SK-N-SH (cell line): ENCODE measurements around the gene VASN. TPM values are rescaled to one million over a fixed set of nuclear protein-coding genes. Genes with fewer than 3 reads are reported as not detected.
A peak's percentile ranks its signal among the peaks of the same experiment; 100 is the strongest.

Source experiments
- CTCF ChIA-PET: fragments of 300-600, 350-600 bp; formaldehyde crosslinking; extraction: SDS; loops from one replicate; lab custom pipeline; 2021; lab: Yijun Ruan, JAX
- POLR2A ChIA-PET: fragments of 350-600 bp; sonication (Branson Sonifier 250); formaldehyde crosslinking; extraction: SDS; loops from one replicate; lab custom pipeline; 2020; ENCODE audit warnings: antibody characterized with exemption, inconsistent platforms; lab: Yijun Ruan, JAX
- DNase-seq: peaks from one replicate; pipeline ENCODE4 v3.0.0; 2012
- H2AFZ ChIP-seq: fragments of 200-600 bp; sonication (generic); 2 replicates; pipeline ENCODE4 v1.8.1; 2016; ENCODE audit warnings: antibody characterized with exemption, mild to moderate bottlenecking, low read depth
- H3F3A ChIP-seq: fragments of 200-600 bp; sonication (generic); replicated peaks from 2 replicates; pipeline ENCODE3; 2016; ENCODE audit warnings: antibody characterized with exemption, mild to moderate bottlenecking; ENCODE audit not compliant: insufficient read depth
- H3K27ac ChIP-seq, 2 experiments: fragments of 200-500 bp in 1 of 2; fragments of 200-600 bp in 1 of 2; sonication (Bioruptor generic) in 1 of 2; sonication (generic), shearing (Covaris generic) in 1 of 2; 2 replicates each; pipeline versions ENCODE4 v1.5.1 to v1.6.1; 2014 to 2016; ENCODE audit warnings: low read depth in 2 of 2, inconsistent platforms in 1 of 2, low read length in 1 of 2, mild to moderate bottlenecking in 1 of 2, mixed read lengths in 1 of 2
- H3K27me3 ChIP-seq: fragments of 200-600 bp; sonication (generic), shearing (Covaris generic); 2 replicates; pipeline ENCODE4 v1.6.1; 2016; ENCODE audit warnings: mixed run types; ENCODE audit not compliant: insufficient read depth
- H3K36me3 ChIP-seq, 2 experiments: fragments of 200-500 bp in 1 of 2; fragments of 200-600 bp in 1 of 2; sonication (Bioruptor generic) in 1 of 2; sonication (generic) in 1 of 2; replicated peaks in 1 of 2; 2 replicates each; pipeline versions ENCODE3 to v1.5.1; 2014 to 2016; ENCODE audit warnings: low read length in 1 of 2, mild to moderate bottlenecking in 1 of 2; ENCODE audit not compliant: insufficient read depth in 2 of 2, control insufficient read depth in 1 of 2
- H3K4me1 ChIP-seq, 2 experiments: fragments of 200-500 bp in 1 of 2; fragments of 200-600 bp in 1 of 2; sonication (Bioruptor generic) in 1 of 2; sonication (generic), shearing (Covaris generic) in 1 of 2; 2 replicates each; pipeline versions ENCODE4 v1.5.1 to v1.6.1; 2014 to 2016; ENCODE audit warnings: low read depth in 1 of 2, low read length in 1 of 2, mixed run types in 1 of 2; ENCODE audit not compliant: insufficient read depth in 2 of 2, control insufficient read depth in 1 of 2
- H3K4me2 ChIP-seq: fragments of 200-600 bp; sonication (generic), shearing (Covaris generic); 2 replicates; pipeline ENCODE4 v1.6.1; 2017; ENCODE audit warnings: mixed run types
- H3K4me3 ChIP-seq, 2 experiments: fragments of 200-500 bp in 1 of 2; fragments of 200-600 bp in 1 of 2; sonication (Bioruptor generic) in 1 of 2; sonication (generic), shearing (Covaris generic) in 1 of 2; 2 replicates each; pipeline versions ENCODE4 v1.5.1 to v1.8.1; 2014 to 2016; ENCODE audit warnings: low read depth in 2 of 2, inconsistent platforms in 1 of 2, low read length in 1 of 2, mild to moderate bottlenecking in 1 of 2, mixed read lengths in 1 of 2, moderate library complexity in 1 of 2
- H3K79me2 ChIP-seq: fragments of 200-600 bp; sonication (generic); 2 replicates; pipeline ENCODE4 v1.8.1; 2017; ENCODE audit warnings: mild to moderate bottlenecking; ENCODE audit not compliant: insufficient read depth
- H3K9ac ChIP-seq: fragments of 200-600 bp; sonication (generic); 2 replicates; pipeline ENCODE4 v1.6.1; 2017; ENCODE audit warnings: mixed run types
- H3K9me2 ChIP-seq: fragments of 200-600 bp; sonication (generic); 2 replicates; pipeline ENCODE4 v1.6.1; 2017; ENCODE audit warnings: mixed run types
- H3K9me3 ChIP-seq: fragments of 200-600 bp; sonication (generic); 2 replicates; pipeline ENCODE4 v1.6.1; 2017; ENCODE audit warnings: mixed run types, mild to moderate bottlenecking, moderate library complexity
- H4K20me1 ChIP-seq: fragments of 200-600 bp; sonication (generic); 2 replicates; pipeline ENCODE4 v1.6.1; 2017; ENCODE audit warnings: mild to moderate bottlenecking, mixed run types; ENCODE audit not compliant: insufficient read depth
- ELF1 ChIP-seq: IDR thresholded peaks from 2 replicates; pipeline ENCODE4 v1.4.0; 2012
- EP300 ChIP-seq, 2 experiments: IDR thresholded peaks; 2 replicates each; pipeline versions ENCODE4 v1.4.0 to v1.6.1; 2012; ENCODE audit warnings: borderline replicate concordance in 1 of 2, low read depth in 1 of 2, low read length in 1 of 2
- EZH2phosphoT487 ChIP-seq: fragments of 200-600 bp; sonication (generic); IDR thresholded peaks from 2 replicates; pipeline ENCODE4 v1.6.1; 2017; ENCODE audit warnings: low read depth, mixed run types, mild to moderate bottlenecking, antibody characterized with exemption, moderate library complexity, borderline replicate concordance
- FOXJ3 ChIP-seq: sonication (generic); formaldehyde crosslinking; IDR thresholded peaks from 2 replicates; pipeline ENCODE4 v1.5.1; 2020; ENCODE audit warnings: mild to moderate bottlenecking, missing genetic modification reagents
- GABPA ChIP-seq: IDR thresholded peaks from 2 replicates; pipeline ENCODE4 v1.4.0; 2012; ENCODE audit warnings: low read depth, mild to moderate bottlenecking
- MXI1 ChIP-seq: IDR thresholded peaks from 2 replicates; pipeline ENCODE4 v1.6.1; 2012; ENCODE audit warnings: mild to moderate bottlenecking, low read depth, low read length, improper control_type of control experiment
- POLR2AphosphoS5 ChIP-seq: IDR thresholded peaks from 2 replicates; pipeline ENCODE4 v1.6.1; 2012; ENCODE audit warnings: low read depth, low read length
- RAD21 ChIP-seq: IDR thresholded peaks from 2 replicates; pipeline ENCODE4 v1.6.1; 2012; ENCODE audit warnings: mild to moderate bottlenecking, low read length
- SMC3 ChIP-seq: IDR thresholded peaks from 2 replicates; pipeline ENCODE4 v1.6.1; 2012; ENCODE audit warnings: low read depth, low read length, improper control_type of control experiment
- TAF1 ChIP-seq: IDR thresholded peaks from 2 replicates; pipeline ENCODE4 v1.6.1; 2012; ENCODE audit warnings: low read depth, mild to moderate bottlenecking, low read length, moderate library complexity, borderline replicate concordance
- TEAD4 ChIP-seq: IDR thresholded peaks from 2 replicates; pipeline ENCODE4 v1.4.0; 2012; ENCODE audit warnings: mild to moderate bottlenecking, borderline replicate concordance; ENCODE audit not compliant: insufficient read depth
- WGBS: methylation state at CpG from one replicate; pipeline ENCODE4 v1.1.6; 2017; ENCODE audit warnings: low lambda C conversion rate; 5-methylcytosine and 5-hydroxymethylcytosine counted together
- polyA plus RNA-seq, 3 experiments: library from polyadenylated mRNA; depleted of rRNA; stranded (reverse); fragments of >200 nt; gene quantifications; 2 replicates each; pipeline ENCODE4 v1.2.3, GENCODE V29; 2012
- TF ChIP-seq, protein P1 (sequence below): IDR thresholded peaks from 2 replicates; pipeline ENCODE4; 2012
- TF ChIP-seq, protein P2 (sequence below): IDR thresholded peaks from 2 replicates; pipeline ENCODE4 v1.4.0; 2012; ENCODE audit warnings: low read depth, borderline replicate concordance
- TF ChIP-seq, protein P3 (sequence below): fragments of 200-600 bp; sonication (generic); IDR thresholded peaks from 2 replicates; pipeline ENCODE4 v1.6.1; 2017; ENCODE audit warnings: antibody characterized with exemption, mild to moderate bottlenecking, moderate library complexity
- TF ChIP-seq, protein P4 (sequence below): fragments of 150-350 bp; IDR thresholded peaks from 2 replicates; pipeline ENCODE4 v1.6.1; 2017; ENCODE audit warnings: antibody characterized with exemption, low read length, low read depth, borderline replicate concordance
- TF ChIP-seq, protein P5 (sequence below): IDR thresholded peaks from 2 replicates; pipeline ENCODE4 v1.4.0; 2012; ENCODE audit warnings: low read depth, borderline replicate concordance

VASN gene
- polyA plus RNA-seq, 1 of the 3 experiments (the other 2 are of a cell fraction): 37.4 TPM

DNA sequence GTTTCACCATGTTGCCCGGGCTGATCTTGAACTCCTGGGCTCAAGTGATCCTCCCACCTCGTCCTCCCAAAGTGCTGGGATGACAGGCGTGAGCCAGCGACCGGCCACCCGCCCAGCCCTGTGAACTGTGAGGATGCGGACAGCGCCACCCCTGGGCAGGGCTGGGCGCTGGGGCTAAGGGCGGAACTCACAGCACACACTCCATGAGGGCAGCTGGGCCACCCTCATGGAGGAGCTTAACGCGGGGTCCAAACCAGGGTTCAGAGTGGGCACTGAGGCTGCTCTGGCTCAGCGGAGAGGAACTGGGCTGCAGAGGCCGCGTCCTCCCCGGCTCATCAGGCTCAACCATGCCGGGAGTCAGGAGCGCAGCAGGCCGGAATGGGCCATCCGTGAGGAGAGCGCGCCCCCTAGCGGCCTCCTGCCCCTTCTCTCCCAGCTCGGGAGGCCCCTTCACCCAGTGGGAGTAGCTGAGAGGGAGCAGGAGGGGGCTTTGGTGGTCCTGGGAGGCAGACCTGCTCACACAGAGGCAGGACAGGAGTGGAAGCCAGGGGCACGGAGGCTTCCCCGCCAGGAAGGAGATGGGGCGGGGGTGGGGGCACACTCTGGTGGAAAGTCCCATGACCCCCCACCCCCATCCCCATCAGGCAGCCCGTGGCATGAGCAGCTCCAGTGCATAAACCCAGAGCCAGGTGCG lies 30.9 kb downstream of the VASN start:
- Histone ChIP-seq H3K4me2 (no peak overlapping the region), H3K4me3 (peak overlapping the region in 1 of 2 experiments; percentile 50; a peak in 1 of 4 replicates), H3K79me2 (no peaks in the 10 kb centered on the region)

DNA sequence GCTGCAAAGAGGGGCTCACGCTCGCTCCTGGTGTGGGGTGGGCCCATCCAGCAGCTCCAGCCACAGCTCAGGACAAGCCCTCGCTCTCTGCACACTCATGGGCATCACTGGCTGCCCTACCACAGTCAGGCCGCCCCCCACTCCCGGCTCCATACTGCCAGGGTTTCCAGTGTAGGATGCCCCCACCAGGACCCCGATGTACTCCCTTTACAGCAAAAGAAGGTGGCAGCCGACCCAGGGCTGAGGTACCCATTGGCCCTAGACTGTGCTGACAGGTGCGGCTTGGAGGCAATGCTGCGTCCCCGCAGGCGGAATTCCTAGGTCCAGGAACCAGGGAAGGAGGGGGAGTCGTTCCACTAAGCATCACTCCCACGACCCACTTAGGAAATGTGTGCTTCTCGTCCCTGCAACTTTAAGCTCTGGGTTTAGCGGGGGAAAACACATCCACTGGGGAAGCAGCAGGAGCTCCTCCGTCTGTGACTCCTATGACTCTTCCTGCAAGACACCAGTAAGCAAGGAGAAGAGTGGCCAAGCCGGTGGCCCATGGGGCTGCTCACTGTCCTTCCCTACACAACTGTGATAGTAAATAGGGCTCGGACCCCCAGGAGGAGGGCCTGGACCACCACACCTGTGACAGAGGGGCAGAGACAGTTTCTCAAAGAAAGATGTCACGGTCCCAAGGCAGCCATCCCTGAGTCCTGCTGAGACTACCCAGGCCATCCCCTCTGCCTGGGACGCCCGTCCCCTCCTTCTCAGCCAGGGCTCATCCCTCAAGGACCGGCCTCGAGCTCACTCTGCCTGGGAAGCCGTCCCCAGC lies 31.7 kb downstream of the VASN start:
- Histone ChIP-seq H3K9me2 (no peaks in the 10 kb centered on the region), H3K27ac (no peak overlapping the region), H3K4me3 (no peak overlapping the region), H3K79me2 (no peaks in the 10 kb centered on the region), H3K36me3 (peaks cover 0 to 9% of the 10 kb centered on the region in 2 experiments), H4K20me1 (no peaks in the 10 kb centered on the region), H3K9ac (no peak overlapping the region), H3K27me3 (no peaks in the 10 kb centered on the region), H3K4me1 (peaks cover 0 to 11% of the 10 kb centered on the region in 2 experiments; a peak in 1 of 4 replicates), H3K4me2 (no peak overlapping the region), H3K9me3 (no peaks in the 10 kb centered on the region), H3F3A (peaks cover 3% of the 10 kb centered on the region), H2AFZ (no peak overlapping the region)
- no peak for DNase-seq
- WGBS: 73% methylated on average over 18 of the region's 24 CpGs
- CTCF ChIA-PET: interaction anchor here (0.6 to 9.3 kb wide), 44 partner anchors 12 to 762 kb away, joined by 3 to 558 read pairs (median 5); partner anchors contain the start of genes CORO7, PAM16, SRL and TFAP4
- POLR2A ChIA-PET: interaction anchor here (0.7 to 1.6 kb wide), 5 partner anchors 11 to 51 kb away, joined by 3 to 6 read pairs (median 4); no protein-coding TSS in a partner anchor
- TF ChIP-seq ELF1: no peak
- no peak for TF ChIP-seq TEAD4
- TF ChIP-seq POLR2AphosphoS5: no peak
- TF ChIP-seq, protein P1, sequence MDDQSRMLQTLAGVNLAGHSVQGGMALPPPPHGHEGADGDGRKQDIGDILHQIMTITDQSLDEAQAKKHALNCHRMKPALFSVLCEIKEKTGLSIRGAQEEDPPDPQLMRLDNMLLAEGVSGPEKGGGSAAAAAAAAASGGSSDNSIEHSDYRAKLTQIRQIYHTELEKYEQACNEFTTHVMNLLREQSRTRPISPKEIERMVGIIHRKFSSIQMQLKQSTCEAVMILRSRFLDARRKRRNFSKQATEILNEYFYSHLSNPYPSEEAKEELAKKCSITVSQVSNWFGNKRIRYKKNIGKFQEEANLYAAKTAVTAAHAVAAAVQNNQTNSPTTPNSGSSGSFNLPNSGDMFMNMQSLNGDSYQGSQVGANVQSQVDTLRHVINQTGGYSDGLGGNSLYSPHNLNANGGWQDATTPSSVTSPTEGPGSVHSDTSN: no peak
- TF ChIP-seq, protein P2, sequence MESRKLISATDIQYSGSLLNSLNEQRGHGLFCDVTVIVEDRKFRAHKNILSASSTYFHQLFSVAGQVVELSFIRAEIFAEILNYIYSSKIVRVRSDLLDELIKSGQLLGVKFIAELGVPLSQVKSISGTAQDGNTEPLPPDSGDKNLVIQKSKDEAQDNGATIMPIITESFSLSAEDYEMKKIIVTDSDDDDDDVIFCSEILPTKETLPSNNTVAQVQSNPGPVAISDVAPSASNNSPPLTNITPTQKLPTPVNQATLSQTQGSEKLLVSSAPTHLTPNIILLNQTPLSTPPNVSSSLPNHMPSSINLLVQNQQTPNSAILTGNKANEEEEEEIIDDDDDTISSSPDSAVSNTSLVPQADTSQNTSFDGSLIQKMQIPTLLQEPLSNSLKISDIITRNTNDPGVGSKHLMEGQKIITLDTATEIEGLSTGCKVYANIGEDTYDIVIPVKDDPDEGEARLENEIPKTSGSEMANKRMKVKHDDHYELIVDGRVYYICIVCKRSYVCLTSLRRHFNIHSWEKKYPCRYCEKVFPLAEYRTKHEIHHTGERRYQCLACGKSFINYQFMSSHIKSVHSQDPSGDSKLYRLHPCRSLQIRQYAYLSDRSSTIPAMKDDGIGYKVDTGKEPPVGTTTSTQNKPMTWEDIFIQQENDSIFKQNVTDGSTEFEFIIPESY: no peak
- TF ChIP-seq TAF1: no peak
- TF ChIP-seq EP300 (IDR thresholded peaks at IDR 0.05; ENCODE audit: borderline replicate concordance in 1 of 2, low read depth in 1 of 2, low read length in 1 of 2): no peak

More for the DNA sequence above, 30.9 kb downstream of the VASN start:
- DNase-seq: peak; percentile 96
- no peak overlapping the region for H2AFZ ChIP-seq
- POLR2A ChIA-PET: interaction anchor here (0.7 to 1.2 kb wide), 4 partner anchors 11 to 51 kb away, joined by 3 to 6 read pairs (median 4); no protein-coding TSS in a partner anchor
- TF ChIP-seq MXI1 (no peak), EZH2phosphoT487 (no peak), RAD21 (peak; percentile 93), SMC3 (peak; percentile 93), GABPA (no peak), FOXJ3 (CRISPR knock-in tag) (no peak)
- TF ChIP-seq, protein P3, sequence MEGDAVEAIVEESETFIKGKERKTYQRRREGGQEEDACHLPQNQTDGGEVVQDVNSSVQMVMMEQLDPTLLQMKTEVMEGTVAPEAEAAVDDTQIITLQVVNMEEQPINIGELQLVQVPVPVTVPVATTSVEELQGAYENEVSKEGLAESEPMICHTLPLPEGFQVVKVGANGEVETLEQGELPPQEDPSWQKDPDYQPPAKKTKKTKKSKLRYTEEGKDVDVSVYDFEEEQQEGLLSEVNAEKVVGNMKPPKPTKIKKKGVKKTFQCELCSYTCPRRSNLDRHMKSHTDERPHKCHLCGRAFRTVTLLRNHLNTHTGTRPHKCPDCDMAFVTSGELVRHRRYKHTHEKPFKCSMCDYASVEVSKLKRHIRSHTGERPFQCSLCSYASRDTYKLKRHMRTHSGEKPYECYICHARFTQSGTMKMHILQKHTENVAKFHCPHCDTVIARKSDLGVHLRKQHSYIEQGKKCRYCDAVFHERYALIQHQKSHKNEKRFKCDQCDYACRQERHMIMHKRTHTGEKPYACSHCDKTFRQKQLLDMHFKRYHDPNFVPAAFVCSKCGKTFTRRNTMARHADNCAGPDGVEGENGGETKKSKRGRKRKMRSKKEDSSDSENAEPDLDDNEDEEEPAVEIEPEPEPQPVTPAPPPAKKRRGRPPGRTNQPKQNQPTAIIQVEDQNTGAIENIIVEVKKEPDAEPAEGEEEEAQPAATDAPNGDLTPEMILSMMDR: peak; percentile 93
- TF ChIP-seq, protein P4, sequence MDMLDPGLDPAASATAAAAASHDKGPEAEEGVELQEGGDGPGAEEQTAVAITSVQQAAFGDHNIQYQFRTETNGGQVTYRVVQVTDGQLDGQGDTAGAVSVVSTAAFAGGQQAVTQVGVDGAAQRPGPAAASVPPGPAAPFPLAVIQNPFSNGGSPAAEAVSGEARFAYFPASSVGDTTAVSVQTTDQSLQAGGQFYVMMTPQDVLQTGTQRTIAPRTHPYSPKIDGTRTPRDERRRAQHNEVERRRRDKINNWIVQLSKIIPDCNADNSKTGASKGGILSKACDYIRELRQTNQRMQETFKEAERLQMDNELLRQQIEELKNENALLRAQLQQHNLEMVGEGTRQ: no peak
- TF ChIP-seq, protein P5, sequence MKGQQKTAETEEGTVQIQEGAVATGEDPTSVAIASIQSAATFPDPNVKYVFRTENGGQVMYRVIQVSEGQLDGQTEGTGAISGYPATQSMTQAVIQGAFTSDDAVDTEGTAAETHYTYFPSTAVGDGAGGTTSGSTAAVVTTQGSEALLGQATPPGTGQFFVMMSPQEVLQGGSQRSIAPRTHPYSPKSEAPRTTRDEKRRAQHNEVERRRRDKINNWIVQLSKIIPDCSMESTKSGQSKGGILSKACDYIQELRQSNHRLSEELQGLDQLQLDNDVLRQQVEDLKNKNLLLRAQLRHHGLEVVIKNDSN: no peak
- CTCF ChIA-PET: interaction anchor here (0.6 to 9.3 kb wide), 46 partner anchors 13 to 761 kb away, joined by 3 to 558 read pairs (median 4); partner anchors contain the start of genes CORO7, GLIS2, PAM16 and SRL
- peaks cover 0 to 11% of the 10 kb centered on the region in 2 experiments; a peak in 1 of 4 replicates for H3K4me1 ChIP-seq
- 30% methylated on average over 21 of the region's 29 CpGs for WGBS
- H3K27ac ChIP-seq: no peak overlapping the region; a peak in 1 of 4 replicates
- peaks cover 0 to 4% of the 10 kb centered on the region in 2 experiments for H3K36me3 ChIP-seq
- no peaks in the 10 kb centered on the region for H3K27me3 ChIP-seq
- H3K9me3 ChIP-seq: no peaks in the 10 kb centered on the region
- H3F3A ChIP-seq: peaks cover 3% of the 10 kb centered on the region
- no peaks in the 10 kb centered on the region for H4K20me1 ChIP-seq
- no peak overlapping the region for H3K9ac ChIP-seq
- no peaks in the 10 kb centered on the region for H3K9me2 ChIP-seq
